ENCODE measurements around the gene RNF152. TPM values are rescaled to one million over a fixed set of nuclear protein-coding genes. Genes with fewer than 3 reads are reported as not detected.
"Not testable (repeated sequence)": the region's sequence is repeated elsewhere in the genome, so short reads cannot be mapped to it uniquely, and the experiment has no call there.

Gene RNF152
- total and polyA plus RNA-seq, 7 donors, result 7.1 to 27.3 (median 11.5) TPM

DNA sequence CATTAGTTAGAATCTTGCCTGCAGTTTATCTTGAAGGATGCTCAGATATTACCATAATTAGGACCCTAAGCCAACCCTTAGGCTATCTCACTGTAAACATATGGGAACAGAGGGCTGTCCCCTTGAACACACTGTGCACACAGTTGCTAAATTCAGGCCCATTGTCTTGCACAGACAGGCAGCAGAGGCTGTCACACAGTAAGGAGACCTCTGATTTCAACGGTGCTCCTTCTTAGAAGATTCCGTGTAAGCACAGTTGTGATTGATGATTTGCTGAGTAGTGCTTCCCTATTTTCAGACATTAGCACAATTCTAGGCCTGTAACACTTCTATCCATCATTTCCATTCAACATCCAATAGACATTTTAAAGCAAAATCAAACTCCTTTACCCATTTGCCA lies 108.0 kb downstream of the RNF152 start:
- Histone ChIP-seq H3K9me3 (peaks cover 0 to 3% (median 0%) of the 10 kb centered on the region in 4 donors), H3K27ac (no peak overlapping the region), H3K4me1 (no peaks in the 10 kb centered on the region), H3K27me3 (no peaks in the 10 kb centered on the region), H3K4me3 (no peak overlapping the region), H3K36me3 (no peaks in the 10 kb centered on the region)
- WGBS, 2 donors, result 47 to 80% methylated on average over 2 of the region's 2 CpGs
- no peak for TF ChIP-seq EP300 (IDR thresholded peaks at IDR 0.05)
- TF ChIP-seq, protein P1, sequence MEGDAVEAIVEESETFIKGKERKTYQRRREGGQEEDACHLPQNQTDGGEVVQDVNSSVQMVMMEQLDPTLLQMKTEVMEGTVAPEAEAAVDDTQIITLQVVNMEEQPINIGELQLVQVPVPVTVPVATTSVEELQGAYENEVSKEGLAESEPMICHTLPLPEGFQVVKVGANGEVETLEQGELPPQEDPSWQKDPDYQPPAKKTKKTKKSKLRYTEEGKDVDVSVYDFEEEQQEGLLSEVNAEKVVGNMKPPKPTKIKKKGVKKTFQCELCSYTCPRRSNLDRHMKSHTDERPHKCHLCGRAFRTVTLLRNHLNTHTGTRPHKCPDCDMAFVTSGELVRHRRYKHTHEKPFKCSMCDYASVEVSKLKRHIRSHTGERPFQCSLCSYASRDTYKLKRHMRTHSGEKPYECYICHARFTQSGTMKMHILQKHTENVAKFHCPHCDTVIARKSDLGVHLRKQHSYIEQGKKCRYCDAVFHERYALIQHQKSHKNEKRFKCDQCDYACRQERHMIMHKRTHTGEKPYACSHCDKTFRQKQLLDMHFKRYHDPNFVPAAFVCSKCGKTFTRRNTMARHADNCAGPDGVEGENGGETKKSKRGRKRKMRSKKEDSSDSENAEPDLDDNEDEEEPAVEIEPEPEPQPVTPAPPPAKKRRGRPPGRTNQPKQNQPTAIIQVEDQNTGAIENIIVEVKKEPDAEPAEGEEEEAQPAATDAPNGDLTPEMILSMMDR (IDR thresholded peaks at IDR 0.05), result no peak
- no peak for TF ChIP-seq POLR2AphosphoS5 (IDR thresholded peaks at IDR 0.05)
- TF ChIP-seq POLR2A (IDR thresholded peaks at IDR 0.05), result no peak
- no peak for DNase-seq
- intact Hi-C loops (cut with DNase I), result no loop called here

DNA sequence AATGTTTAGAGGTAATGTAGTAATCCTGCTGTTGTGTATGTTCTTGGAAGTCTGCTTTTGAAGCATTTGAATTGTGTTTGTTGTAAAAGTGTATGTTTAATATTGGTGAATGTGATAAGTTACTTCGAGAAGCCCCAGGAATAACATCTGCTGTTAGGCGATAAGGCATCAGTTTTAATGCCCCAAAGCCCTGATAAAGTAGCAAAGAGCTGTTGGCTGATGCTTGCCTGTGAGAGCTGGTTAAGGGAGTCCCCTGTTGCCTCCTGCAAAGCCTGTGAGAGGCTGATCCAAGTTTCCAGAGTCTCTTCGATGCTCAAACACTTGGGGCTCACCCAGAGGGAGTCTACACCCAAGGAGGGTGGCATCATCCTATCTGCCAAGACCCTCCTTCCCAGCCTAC lies 110.3 kb downstream of the RNF152 start:
- 87 to 90% methylated on average over 3 of the region's 3 CpGs for WGBS, 2 donors
- no peak overlapping the region for H3K4me3 ChIP-seq
- intact Hi-C loops (cut with DNase I), result no loop called here
- DNase-seq, result no peak
- no peaks in the 10 kb centered on the region for H3K27me3 ChIP-seq
- TF ChIP-seq EP300 (IDR thresholded peaks at IDR 0.05) (no peak), POLR2AphosphoS5 (IDR thresholded peaks at IDR 0.05) (no peak), POLR2A (IDR thresholded peaks at IDR 0.05) (no peak)
- TF ChIP-seq, protein P1 (IDR thresholded peaks at IDR 0.05), result no peak
- no peaks in the 10 kb centered on the region for H3K4me1 ChIP-seq
- H3K9me3 ChIP-seq, result peaks cover 0 to 3% (median 0%) of the 10 kb centered on the region in 4 donors
- no peaks in the 10 kb centered on the region for H3K36me3 ChIP-seq
- no peak overlapping the region for H3K27ac ChIP-seq

DNA sequence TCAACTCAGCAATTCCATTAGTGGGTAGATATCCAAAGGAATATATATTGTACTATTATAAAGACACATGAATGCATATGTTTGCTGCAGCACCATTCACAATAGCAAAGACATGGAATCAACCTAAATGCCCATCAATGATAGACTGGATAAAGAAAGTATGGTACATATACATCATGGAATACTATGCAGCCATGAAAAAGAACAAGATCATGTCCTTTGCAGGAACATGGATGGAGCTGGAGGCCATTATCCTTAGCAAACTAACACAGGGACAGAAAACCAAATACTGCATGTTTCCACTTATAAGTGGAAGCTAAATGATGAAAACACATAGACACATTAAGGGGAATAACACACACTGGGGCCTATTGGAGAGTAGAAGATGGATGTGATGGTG lies 116.6 kb downstream of the RNF152 start:
- H3K9me3 ChIP-seq; intact Hi-C loops (cut with DNase I); H3K27me3 ChIP-seq; H3K27ac ChIP-seq; DNase-seq; H3K36me3 ChIP-seq; H3K4me1 ChIP-seq; H3K4me3 ChIP-seq: not testable (repeated sequence)

DNA sequence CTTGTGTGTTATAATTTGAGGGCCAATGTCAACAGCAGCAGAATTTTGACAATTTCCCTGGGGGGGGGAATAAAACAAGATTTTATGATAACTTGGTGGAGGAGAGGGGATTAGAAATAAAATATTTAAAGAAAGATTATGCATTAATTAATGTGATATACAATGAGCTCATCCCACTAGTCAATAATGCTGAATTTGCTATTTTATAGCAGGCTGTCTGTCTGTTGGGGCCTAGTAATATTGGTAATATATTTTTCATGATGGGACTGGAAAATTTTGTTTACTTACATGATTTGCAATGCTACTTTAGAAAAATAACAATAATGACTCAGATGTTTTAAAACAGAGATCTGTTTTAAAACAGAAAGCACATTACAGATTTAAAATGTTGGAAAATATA lies 118.0 kb downstream of the RNF152 start:
- TF ChIP-seq, protein P1 (IDR thresholded peaks at IDR 0.05), result no peak
- TF ChIP-seq EP300 (IDR thresholded peaks at IDR 0.05) (no peak), POLR2AphosphoS5 (IDR thresholded peaks at IDR 0.05) (no peak), POLR2A (IDR thresholded peaks at IDR 0.05) (no peak)
- no peaks in the 10 kb centered on the region for H3K36me3 ChIP-seq
- H3K27ac ChIP-seq, result no peak overlapping the region
- H3K4me1 ChIP-seq, result no peaks in the 10 kb centered on the region
- H3K27me3 ChIP-seq, result no peaks in the 10 kb centered on the region
- intact Hi-C loops (cut with DNase I), result no loop called here
- DNase-seq, result no peak
- peaks cover 0 to 5% (median 1%) of the 10 kb centered on the region in 4 donors for H3K9me3 ChIP-seq
- no peak overlapping the region for H3K4me3 ChIP-seq

DNA sequence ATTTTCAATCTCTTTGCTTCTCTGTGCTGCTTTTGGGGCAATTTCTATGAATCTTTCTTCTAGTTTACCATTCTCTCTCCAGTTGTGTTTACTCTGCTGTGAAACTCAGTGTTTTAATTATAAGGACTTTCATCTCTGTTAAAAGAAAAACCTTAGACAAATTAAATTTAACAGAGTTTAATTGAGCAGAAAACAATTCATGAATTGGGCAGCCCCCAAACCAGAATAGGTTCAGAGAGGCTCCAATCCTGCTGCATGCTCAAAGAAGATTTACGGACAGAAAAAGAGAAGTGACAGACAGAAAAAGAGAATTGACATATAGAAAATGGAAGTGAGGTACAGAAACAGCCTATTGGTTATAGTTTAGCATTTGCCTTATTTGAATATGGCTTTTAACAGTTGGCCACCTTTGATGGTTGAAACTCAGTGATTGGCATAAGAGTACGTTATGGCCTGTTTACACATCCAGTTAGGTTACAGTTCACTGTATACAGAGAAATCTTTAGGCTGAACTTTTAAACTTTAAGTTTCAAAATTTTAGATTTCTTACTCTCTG lies 120.4 kb downstream of the RNF152 start:
- Histone ChIP-seq H3K27me3 (no peaks in the 10 kb centered on the region), H3K27ac (no peak overlapping the region), H3K4me1 (no peaks in the 10 kb centered on the region), H3K9me3 (peaks cover 0 to 5% (median 1%) of the 10 kb centered on the region in 4 donors), H3K36me3 (no peaks in the 10 kb centered on the region), H3K4me3 (no peak overlapping the region)
- intact Hi-C loops (cut with DNase I), result no loop called here
- WGBS, 2 donors, result 61 to 86% methylated on average over 2 of the region's 2 CpGs
- no peak for DNase-seq
- no peak for TF ChIP-seq EP300 (IDR thresholded peaks at IDR 0.05)
- TF ChIP-seq POLR2AphosphoS5 (IDR thresholded peaks at IDR 0.05), result no peak
- TF ChIP-seq, protein P1 (IDR thresholded peaks at IDR 0.05), result no peak
- no peak for TF ChIP-seq POLR2A (IDR thresholded peaks at IDR 0.05)

All from sigmoid colon (tissue), 7 donors.